GM18868 (cell line): ENCODE data around the gene TPM1.
"Not testable (repeated sequence)": the region's sequence is repeated elsewhere in the genome, so short reads cannot be mapped to it uniquely, and the experiment has no call there.

ENCODE experiments used
- ATAC-seq: cut with Tn5 transposase; IDR thresholded peaks from one replicate; pipeline ENCODE4 v1.9.1; 2021; ENCODE audit warnings: mild to moderate bottlenecking, moderate library complexity; ENCODE audit not compliant: unreplicated experiment

TPM1 gene

GRCh38 chr15:63091679-63092446 is 49.3 kb downstream of the TPM1 start:
- no peak for ATAC-seq

GRCh38 chr15:63093486-63094205 is 51.1 kb downstream of the TPM1 start:
- ATAC-seq: no peak

- no peak for ATAC-seq
Observed at GRCh38 chr15:63094495-63094931, 52.0 kb downstream of the TPM1 start.

GRCh38 chr15:63096178-63096577 is 53.6 kb downstream of the TPM1 start:
- ATAC-seq: no peak

GRCh38 chr15:63098901-63099300 is 56.4 kb downstream of the TPM1 start:
- ATAC-seq: not testable (repeated sequence)

- ATAC-seq: not testable (repeated sequence)
Observed at GRCh38 chr15:63099581-63099980, 57.0 kb downstream of the TPM1 start.

- no peak for ATAC-seq
Observed at GRCh38 chr15:63103416-63103815, 60.9 kb downstream of the TPM1 start.

- no peak for ATAC-seq
Observed at GRCh38 chr15:63104727-63105126, 62.2 kb downstream of the TPM1 start.

GRCh38 chr15:63105354-63105753 is 62.8 kb downstream of the TPM1 start:
- not testable (repeated sequence) for ATAC-seq

- no peak for ATAC-seq
Observed at GRCh38 chr15:63107895-63108546, 65.5 kb downstream of the TPM1 start.

GRCh38 chr15:63109498-63109897 is 67.0 kb downstream of the TPM1 start:
- no peak for ATAC-seq

- ATAC-seq: no peak
Observed at GRCh38 chr15:63109920-63110319, 67.4 kb downstream of the TPM1 start.

GRCh38 chr15:63110428-63111026 is 68.0 kb downstream of the TPM1 start:
- ATAC-seq: no peak

GRCh38 chr15:63111481-63111880 is 68.9 kb downstream of the TPM1 start:
- ATAC-seq: no peak

GRCh38 chr15:63112871-63113270 is 70.3 kb downstream of the TPM1 start:
- no peak for ATAC-seq

GRCh38 chr15:63114465-63114864 is 71.9 kb downstream of the TPM1 start:
- no peak for ATAC-seq
